NCI-H146 (cell line): ENCODE measurements around the gene MTCH2.
"Not testable (repeated sequence)": the region's sequence is repeated elsewhere in the genome, so short reads cannot be mapped to it uniquely, and the experiment has no call there.

Experiments
- DNase-seq: peaks from one replicate; lab custom pipeline; 2025; lab: John Stamatoyannopoulos, UW

Gene MTCH2

DNA sequence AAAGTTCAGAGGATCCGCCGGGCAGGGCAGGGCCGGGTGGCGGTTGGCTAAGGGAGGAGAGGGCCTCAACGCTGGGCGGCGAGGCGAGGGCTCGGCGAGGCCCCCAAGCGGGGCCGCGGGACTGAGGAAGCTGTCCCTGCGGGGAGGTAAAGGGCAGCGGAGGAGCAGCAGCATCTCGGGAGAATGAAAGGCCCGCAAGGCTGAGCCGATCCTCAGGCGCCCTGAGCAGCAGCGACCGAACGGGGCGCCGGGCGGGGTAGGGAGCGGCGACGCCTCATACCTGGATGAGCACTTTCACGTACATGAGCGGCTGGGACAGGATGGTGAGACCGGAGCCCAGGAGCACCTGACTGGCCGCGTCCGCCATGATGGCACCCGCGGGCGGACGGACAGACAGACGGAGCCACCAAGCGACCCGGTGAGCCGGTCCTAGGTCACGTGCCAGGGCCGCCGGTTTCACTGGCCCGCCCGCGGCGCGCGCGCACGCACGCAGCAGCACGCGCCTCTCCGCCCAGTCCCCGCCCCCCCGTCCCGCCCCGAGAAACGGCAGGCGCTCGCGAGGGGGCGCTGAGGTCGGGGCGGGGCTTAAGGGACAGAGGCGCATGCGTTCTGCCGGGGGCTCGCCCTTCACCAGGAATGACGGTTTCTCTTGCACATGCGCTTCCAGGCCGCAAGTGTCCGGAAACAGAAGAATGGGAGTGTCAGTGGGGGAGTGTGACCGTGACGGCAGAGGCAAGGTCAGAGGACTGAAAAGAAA, at the start of gene MTCH2:
Gene MTCH2, minus strand, starts transcription at position 461 of the 757 bp plus-strand sequence. Its CDS starts 94 bp downstream, at position 367.
- DNase-seq: peak; percentile 97

GRCh38 chr11:47691979-47692378, 49.6 kb upstream of the MTCH2 start:
- DNase-seq: no peak

- DNase-seq: no peak
Observed at GRCh38 chr11:47689480-47689879, 47.1 kb upstream of the MTCH2 start.

GRCh38 chr11:47688991-47689390, 46.6 kb upstream of the MTCH2 start:
- DNase-seq: no peak

DNA sequence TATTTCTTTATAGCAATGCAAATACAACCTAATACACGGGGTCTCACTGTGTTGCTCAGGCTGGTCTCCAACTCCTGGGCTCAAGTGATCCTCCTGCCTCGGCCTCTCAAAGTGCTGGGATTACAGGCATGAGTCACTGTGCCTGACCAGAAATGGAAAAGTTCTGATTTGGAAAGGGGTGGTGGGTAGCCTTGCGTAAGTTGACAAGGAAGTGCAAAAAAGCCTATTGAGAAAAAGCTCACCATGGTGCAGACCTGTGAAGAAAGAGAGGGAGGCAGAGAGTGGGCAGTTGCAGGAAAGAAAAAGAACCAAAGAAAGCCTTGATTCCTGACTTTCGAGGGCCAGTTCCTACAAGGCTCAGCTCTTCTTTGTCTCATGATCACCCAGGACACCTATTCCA, 45.8 kb upstream of the MTCH2 start:
- no peak for DNase-seq

- not testable (repeated sequence) for DNase-seq
Observed at GRCh38 chr11:47686704-47687103, 44.3 kb upstream of the MTCH2 start.

DNA sequence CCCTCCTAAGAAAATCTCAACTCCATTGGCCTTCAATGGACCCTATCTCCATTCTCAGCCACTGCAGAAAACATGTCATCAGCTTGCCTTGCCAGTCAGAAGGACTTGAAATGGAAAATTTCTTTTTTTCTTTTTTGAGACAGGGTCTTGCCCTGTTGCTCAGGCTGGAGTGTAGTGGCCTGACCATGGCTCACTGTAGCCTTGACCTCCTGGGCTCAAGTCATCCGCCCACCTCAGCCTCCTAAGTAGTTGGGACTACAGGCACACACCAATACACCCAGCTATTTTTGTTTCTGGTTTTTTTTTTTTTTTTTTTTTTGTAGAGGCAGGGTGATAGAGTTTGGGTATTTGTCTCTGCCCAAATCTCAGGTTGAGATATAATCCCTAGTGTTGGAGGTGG, 43.8 kb upstream of the MTCH2 start:
- DNase-seq: no peak

DNA sequence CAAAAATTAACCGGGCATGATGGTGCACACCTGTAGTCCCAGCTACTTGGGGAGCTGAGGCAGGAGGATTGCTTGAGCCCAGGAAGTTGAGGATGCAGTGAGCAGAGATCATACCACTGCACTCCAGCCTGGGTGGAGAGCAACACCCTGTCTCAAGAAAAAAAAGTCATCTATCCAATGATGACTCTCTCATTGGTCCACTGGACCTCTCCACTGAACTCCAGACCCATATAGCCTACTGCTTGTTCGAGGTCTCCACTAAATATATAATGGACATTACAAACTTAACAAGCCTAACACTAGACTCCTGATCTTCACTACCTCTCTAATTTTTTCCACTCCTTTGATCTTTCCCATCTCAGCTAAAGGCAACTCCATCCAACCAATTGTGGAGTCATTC, 33.5 kb upstream of the MTCH2 start:
- no peak for DNase-seq

DNA sequence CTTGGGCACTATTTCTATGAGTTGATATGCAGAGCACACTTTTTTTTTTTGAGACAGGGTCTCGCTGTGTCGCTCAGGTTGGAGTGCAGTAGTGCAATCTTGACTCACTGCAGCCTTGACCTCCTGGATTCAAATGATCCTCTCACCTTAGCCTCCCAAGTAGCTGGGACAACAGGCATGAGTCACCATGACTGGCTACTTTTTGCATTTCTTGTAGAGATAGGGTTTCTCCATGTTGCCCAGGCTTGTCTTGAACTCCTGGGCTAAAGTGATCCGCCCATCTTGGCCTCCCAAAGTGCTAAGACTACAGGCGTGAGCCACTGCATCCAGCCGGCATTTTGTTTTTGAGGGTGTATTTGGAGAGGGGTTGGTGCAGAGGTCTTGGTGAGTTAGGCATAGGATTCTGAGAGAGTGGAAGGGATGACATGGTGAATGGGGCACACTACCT, 29.9 kb upstream of the MTCH2 start:
- DNase-seq: no peak

DNA sequence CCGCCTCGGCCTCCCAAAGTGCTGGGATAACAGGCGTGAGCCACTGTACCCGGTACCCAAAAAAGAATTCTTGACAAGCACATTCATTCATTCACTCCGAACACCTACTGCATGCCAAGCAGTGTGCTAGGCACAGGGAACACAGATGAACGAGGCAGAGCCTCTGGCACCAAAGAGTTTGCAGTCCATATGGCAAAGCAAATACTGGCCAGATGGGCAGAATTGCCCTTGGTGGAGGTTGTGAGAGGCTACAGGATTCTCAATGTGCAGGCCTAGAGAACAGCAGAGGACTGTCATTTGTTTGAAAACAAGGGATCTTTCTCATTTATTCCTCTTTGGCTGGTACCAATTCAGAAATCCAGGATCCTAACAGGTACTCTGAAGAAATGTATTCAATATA, 27.5 kb upstream of the MTCH2 start:
- DNase-seq: no peak

DNA sequence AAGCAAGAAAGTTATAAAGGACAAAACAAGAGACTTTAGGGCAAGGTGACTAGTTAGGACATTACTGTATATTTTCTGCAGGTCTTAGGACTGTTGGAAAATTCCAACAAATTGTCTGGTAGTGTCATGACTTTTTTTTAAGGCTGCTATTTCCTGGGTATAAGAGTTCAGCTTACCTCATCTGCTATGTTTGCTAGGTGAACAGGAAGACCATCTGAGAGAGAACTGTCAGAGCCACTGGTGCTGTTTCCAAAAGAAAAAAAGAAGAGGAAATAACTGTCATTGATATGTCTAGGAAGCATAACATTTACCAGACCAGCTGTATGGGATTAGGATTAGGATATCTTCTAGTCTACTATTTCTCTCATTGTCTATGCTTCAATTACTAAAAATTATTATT, 26.3 kb upstream of the MTCH2 start:
- DNase-seq: no peak

DNA sequence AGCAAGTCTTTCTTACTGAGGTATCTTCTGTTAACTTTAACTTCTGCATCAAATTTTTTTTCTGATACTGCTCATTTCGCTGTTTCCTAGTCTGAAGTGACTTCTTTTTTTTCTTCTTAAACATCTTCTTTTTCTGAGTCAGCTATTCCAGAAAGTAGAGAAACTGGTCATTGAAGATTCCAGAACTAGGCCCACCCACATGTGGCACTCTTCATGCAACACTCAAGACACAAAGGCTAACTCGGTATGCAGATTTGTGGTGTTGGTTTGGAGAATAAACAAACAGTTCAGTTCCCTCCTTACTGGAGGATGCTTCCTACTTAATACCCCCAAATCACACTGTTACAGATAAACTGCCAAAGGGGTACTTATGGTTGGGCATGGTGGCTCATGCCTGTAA, 25.2 kb upstream of the MTCH2 start:
- no peak for DNase-seq

GRCh38 chr11:47667135-47667534, 24.8 kb upstream of the MTCH2 start:
- no peak for DNase-seq

GRCh38 chr11:47664936-47665335, 22.6 kb upstream of the MTCH2 start:
- not testable (repeated sequence) for DNase-seq

- DNase-seq: no peak
Observed at GRCh38 chr11:47661245-47661644, 18.9 kb upstream of the MTCH2 start.

GRCh38 chr11:47659276-47659675, 16.9 kb upstream of the MTCH2 start:
- no peak for DNase-seq

GRCh38 chr11:47656260-47656885, 14.0 kb upstream of the MTCH2 start:
- no peak for DNase-seq

DNA sequence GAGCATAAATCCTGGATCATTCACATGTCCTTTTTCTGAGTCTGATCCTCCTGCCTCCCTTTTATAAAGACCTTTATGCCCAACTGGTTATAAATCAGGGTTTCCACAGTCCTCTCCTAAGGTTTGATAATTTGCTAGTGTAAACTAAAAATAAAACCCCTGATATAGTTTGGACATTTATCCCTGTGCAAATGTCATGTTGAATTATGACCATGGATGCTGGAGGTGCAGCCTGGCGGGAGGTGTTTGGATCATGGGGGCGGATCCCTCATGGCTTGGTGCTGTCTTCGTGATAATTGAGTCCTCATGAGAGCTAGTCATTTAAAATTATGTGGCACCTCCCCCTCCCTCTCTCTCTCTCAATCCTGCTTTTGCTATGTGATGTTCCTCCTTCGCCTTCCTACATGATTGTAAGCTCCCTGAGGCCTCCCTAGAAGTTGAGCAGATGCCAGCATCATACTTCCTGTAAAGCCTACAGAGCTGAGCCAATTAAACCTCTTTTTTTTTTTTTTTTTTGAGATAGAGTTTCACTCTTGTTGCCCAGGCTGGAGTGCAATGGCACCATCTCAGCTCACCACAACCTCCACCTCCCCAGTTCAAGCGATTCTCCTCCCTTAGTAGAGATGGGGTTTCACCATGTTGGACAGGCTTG, 9.6 kb upstream of the MTCH2 start:
- DNase-seq: no peak

- no peak for DNase-seq
Observed at GRCh38 chr11:47649276-47649675, 6.9 kb upstream of the MTCH2 start.

DNA sequence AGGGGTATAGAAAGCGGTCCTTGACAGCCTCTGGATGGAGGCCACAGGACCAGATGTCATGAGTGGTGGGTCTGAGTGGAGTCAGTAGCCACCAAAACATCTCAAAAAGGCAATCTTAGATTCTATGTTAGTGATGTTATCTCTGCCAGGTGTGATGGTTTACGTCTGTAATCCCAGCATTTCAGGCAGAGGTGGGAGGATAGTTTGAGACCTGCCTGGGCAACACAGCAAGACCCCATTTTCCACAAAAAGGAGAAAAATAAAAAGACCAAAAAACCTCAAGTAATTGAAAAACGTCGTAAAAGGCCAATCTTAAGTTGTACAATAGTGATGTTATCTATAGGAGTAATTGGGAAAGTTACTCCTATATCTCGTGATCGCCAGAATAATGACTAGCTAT, 3.7 kb upstream of the MTCH2 start:
- DNase-seq: no peak

GRCh38 chr11:47645500-47645899, 3.1 kb upstream of the MTCH2 start:
- DNase-seq: no peak

DNA sequence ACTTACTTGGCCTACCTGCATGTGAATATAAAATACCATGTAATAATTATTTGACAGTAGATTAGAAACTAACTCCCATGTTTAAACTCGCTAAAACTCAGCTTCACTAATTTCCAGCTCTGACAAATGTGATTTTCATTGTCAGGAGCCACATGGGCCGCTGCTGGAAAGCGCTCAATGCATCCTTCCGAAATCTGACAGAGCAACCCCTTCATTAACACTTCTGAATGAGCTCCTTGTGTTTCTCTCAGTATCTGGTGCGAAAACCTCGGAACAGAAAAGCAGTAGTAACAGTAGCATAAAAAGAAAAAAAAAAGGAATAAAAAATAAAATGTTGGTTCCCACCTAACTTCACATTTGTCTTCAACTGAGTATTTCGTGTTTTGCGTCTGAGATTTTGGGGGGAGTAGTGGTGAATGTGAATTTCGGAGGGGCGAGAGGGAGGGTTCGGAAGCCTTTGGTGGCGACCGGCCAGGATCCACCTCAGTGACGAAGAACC, 710 bp downstream of the MTCH2 start:
- DNase-seq: no peak

- not testable (repeated sequence) for DNase-seq
Observed at GRCh38 chr11:47640506-47640905, 1.9 kb downstream of the MTCH2 start.
